ENCODE results near the gene ARHGAP44.

ARHGAP44 gene

GRCh38 chr17:12789481-12790248, at the start of gene ARHGAP44:
Gene ARHGAP44, plus strand, starts transcription at chr17:12789498. Its CDS starts 341 bp downstream, at chr17:12789839.
- no peak for DNase-seq (ENCODE audit: low read depth)

GRCh38 chr17:12739500-12739899, 49.8 kb upstream of the ARHGAP44 start:
- no peak for DNase-seq (ENCODE audit: low read depth)

GRCh38 chr17:12743046-12743445, 46.3 kb upstream of the ARHGAP44 start:
- DNase-seq (ENCODE audit: low read depth), result no peak

- no peak for DNase-seq (ENCODE audit: low read depth)
These were observed 45.0 kb upstream of the ARHGAP44 start for GRCh38 chr17:12744298-12744697.

- no peak for DNase-seq (ENCODE audit: low read depth)
These were observed 44.5 kb upstream of the ARHGAP44 start for GRCh38 chr17:12744786-12745185.

- DNase-seq (ENCODE audit: low read depth), result no peak
These were observed 43.8 kb upstream of the ARHGAP44 start for GRCh38 chr17:12745486-12745885.

- DNase-seq (ENCODE audit: low read depth), result no peak
These were observed 32.5 kb upstream of the ARHGAP44 start for GRCh38 chr17:12756786-12757185.

- no peak for DNase-seq (ENCODE audit: low read depth)
These were observed 30.2 kb upstream of the ARHGAP44 start for GRCh38 chr17:12759090-12759489.

- no peak for DNase-seq (ENCODE audit: low read depth)
These were observed 23.8 kb upstream of the ARHGAP44 start for GRCh38 chr17:12765548-12765947.

GRCh38 chr17:12768255-12768654, 21.0 kb upstream of the ARHGAP44 start:
- DNase-seq (ENCODE audit: low read depth), result no peak

GRCh38 chr17:12769981-12770380, 19.3 kb upstream of the ARHGAP44 start:
- no peak for DNase-seq (ENCODE audit: low read depth)

GRCh38 chr17:12773153-12773552, 16.1 kb upstream of the ARHGAP44 start:
- DNase-seq (ENCODE audit: low read depth), result no peak

- DNase-seq (ENCODE audit: low read depth), result no peak
These were observed 220 bp upstream of the ARHGAP44 start for GRCh38 chr17:12789075-12789480.

GRCh38 chr17:12790249-12791106, 1.2 kb downstream of the ARHGAP44 start:
- no peak for DNase-seq (ENCODE audit: low read depth)

GRCh38 chr17:12794919-12795532, 5.7 kb downstream of the ARHGAP44 start:
- DNase-seq (ENCODE audit: low read depth), result no peak

GRCh38 chr17:12800855-12801365, 11.6 kb downstream of the ARHGAP44 start:
- no peak for DNase-seq (ENCODE audit: low read depth)

GRCh38 chr17:12806630-12807029, 17.3 kb downstream of the ARHGAP44 start:
- no peak for DNase-seq (ENCODE audit: low read depth)

GRCh38 chr17:12808723-12809122, 19.4 kb downstream of the ARHGAP44 start:
- DNase-seq (ENCODE audit: low read depth), result no peak

GRCh38 chr17:12812877-12813276, 23.6 kb downstream of the ARHGAP44 start:
- DNase-seq (ENCODE audit: low read depth), result no peak

- no peak for DNase-seq (ENCODE audit: low read depth)
These were observed 24.4 kb downstream of the ARHGAP44 start for GRCh38 chr17:12813664-12814063.

GRCh38 chr17:12814718-12815117, 25.4 kb downstream of the ARHGAP44 start:
- no peak for DNase-seq (ENCODE audit: low read depth)

GRCh38 chr17:12815642-12816141, 26.4 kb downstream of the ARHGAP44 start:
- DNase-seq (ENCODE audit: low read depth), result no peak
